ENCODE data around the gene GALNT12.

GALNT12 gene

DNA sequence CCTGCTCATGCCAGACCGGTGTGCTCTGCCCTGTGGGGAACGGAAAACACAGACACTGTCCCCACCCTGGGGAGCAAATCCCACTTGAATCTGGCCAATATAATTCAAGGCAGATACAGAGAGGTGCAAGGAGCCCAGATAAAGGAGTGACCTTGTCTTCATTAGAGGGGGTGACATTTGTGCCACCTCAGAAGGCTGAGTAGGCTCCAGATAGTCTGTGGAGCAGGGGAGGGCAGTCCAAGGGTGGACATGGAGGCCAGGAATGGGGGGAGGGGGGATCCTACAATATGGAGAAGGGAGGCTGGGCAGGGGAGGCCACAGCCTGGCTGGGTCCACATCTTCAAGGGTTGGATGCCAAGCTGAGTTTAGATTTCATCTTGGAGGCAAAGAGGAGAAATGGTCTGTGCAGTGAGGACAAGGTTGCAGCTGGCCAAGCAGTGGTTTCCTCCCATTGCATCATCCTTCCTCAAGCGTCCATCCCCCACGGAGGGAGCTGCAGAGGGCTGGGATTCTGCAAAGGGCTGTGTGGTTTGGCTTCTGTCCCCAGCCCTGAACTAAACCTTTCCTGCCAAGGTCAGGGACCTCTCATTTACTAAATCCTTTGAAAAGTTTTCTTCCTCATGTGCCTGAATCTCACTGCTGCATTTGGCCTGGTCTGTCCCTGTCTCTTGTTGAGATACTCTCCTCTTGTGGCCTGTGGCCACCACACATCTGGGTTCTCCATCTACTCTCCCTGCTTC lies 60.1 kb downstream of the GALNT12 start:
- Histone ChIP-seq H3K9me3 (ENCODE audit: low read length) (0 out of 2 replicates have a peak, but pooled peaks cover 3% of the 10 kb centered on the region), H3K9ac (ENCODE audit: low read length) (no peak overlapping the region), H3K4me2 (ENCODE audit: low read length) (no peak overlapping the region)

DNA sequence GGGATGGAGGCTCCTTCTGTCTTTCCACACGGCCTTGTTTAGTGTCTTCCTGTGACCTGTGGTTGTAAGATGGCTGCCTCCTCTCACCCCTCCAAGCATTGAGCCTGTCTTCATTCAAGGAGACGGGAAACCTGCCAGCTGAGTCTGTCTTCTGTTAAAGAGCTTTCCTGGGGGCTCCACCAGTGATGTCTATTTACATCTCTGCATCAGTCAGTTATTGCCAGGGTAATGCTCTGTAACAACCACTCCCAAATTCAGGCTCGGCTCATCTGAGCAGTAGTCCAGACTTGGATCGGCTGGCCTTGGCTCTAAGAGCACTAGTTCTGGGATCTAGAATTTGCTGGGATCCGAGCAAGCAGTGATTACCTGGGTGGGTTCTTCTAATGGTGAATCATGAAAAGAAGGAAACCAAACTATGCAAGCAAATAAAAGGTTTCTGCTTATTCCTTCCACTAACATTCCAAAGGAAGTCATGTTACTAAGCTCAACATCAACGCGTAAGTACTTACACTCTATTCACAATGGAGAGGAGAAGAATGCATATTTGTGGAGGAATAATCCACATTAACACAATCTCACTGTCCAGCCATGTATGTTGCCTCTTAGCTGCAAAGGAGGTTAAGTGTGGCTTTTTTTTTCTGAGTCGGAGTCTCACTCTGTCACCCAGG lies 61.7 kb downstream of the GALNT12 start:
- H3F3A ChIP-seq (ENCODE audit: insufficient read depth, low read length): no peaks in the 10 kb centered on the region
- H3K79me2 ChIP-seq (ENCODE audit: insufficient read depth, low read length): no peaks in the 10 kb centered on the region
- H3K9me2 ChIP-seq (ENCODE audit: low read depth, low read length): no peaks in the 10 kb centered on the region
- H4K20me1 ChIP-seq (ENCODE audit: insufficient read depth, low read length): no peaks in the 10 kb centered on the region
- H3K9me3 ChIP-seq (ENCODE audit: low read length): 0 out of 2 replicates have a peak, but pooled peaks cover 3% of the 10 kb centered on the region
- no peak for TF ChIP-seq EZH2 (IDR thresholded peaks at IDR 0.05; ENCODE audit: borderline replicate concordance, low read length)
- TF ChIP-seq, protein P1, sequence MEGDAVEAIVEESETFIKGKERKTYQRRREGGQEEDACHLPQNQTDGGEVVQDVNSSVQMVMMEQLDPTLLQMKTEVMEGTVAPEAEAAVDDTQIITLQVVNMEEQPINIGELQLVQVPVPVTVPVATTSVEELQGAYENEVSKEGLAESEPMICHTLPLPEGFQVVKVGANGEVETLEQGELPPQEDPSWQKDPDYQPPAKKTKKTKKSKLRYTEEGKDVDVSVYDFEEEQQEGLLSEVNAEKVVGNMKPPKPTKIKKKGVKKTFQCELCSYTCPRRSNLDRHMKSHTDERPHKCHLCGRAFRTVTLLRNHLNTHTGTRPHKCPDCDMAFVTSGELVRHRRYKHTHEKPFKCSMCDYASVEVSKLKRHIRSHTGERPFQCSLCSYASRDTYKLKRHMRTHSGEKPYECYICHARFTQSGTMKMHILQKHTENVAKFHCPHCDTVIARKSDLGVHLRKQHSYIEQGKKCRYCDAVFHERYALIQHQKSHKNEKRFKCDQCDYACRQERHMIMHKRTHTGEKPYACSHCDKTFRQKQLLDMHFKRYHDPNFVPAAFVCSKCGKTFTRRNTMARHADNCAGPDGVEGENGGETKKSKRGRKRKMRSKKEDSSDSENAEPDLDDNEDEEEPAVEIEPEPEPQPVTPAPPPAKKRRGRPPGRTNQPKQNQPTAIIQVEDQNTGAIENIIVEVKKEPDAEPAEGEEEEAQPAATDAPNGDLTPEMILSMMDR (IDR thresholded peaks at IDR 0.05; ENCODE audit: low read length): no peak
- no peak overlapping the region for H3K9ac ChIP-seq (ENCODE audit: low read length)
- H3K27ac ChIP-seq (ENCODE audit: low read depth, low read length, poor library complexity, severe bottlenecking): no peak overlapping the region
- peaks cover 8% of the 10 kb centered on the region for H3K27me3 ChIP-seq (ENCODE audit: insufficient read depth, low read length)
- no peak overlapping the region for H2AFZ ChIP-seq (ENCODE audit: low read length)
- no peak overlapping the region for H3K4me2 ChIP-seq (ENCODE audit: low read length)
- no peaks in the 10 kb centered on the region for H3K4me1 ChIP-seq (ENCODE audit: insufficient read depth, low read length, severe bottlenecking)
- no peaks in the 10 kb centered on the region; the same call in 1 of the 2 replicates for H3K36me3 ChIP-seq (ENCODE audit: insufficient read depth, low read length)
- no peak overlapping the region for H3K4me3 ChIP-seq (ENCODE audit: low read depth, low read length, poor library complexity, severe bottlenecking)

More for the DNA sequence above, 60.1 kb downstream of the GALNT12 start:
- H3K9me2 ChIP-seq (ENCODE audit: low read depth, low read length): no peaks in the 10 kb centered on the region
- peaks cover 8% of the 10 kb centered on the region for H3K27me3 ChIP-seq (ENCODE audit: insufficient read depth, low read length)
- no peaks in the 10 kb centered on the region for H3K79me2 ChIP-seq (ENCODE audit: insufficient read depth, low read length)
- no peak overlapping the region for H3K27ac ChIP-seq (ENCODE audit: low read depth, low read length, poor library complexity, severe bottlenecking)
- no peaks in the 10 kb centered on the region for H3F3A ChIP-seq (ENCODE audit: insufficient read depth, low read length)
- TF ChIP-seq, protein P1 (IDR thresholded peaks at IDR 0.05; ENCODE audit: low read length): no peak
- no peak for TF ChIP-seq EZH2 (IDR thresholded peaks at IDR 0.05; ENCODE audit: borderline replicate concordance, low read length)
- H3K36me3 ChIP-seq (ENCODE audit: insufficient read depth, low read length): no peaks in the 10 kb centered on the region; the same call in 1 of the 2 replicates
- H4K20me1 ChIP-seq (ENCODE audit: insufficient read depth, low read length): no peaks in the 10 kb centered on the region
- no peak overlapping the region for H2AFZ ChIP-seq (ENCODE audit: low read length)
- peaks cover 5% of the 10 kb centered on the region for H3K4me1 ChIP-seq (ENCODE audit: insufficient read depth, low read length, severe bottlenecking)
- H3K4me3 ChIP-seq (ENCODE audit: low read depth, low read length, poor library complexity, severe bottlenecking): no peak overlapping the region

DNA sequence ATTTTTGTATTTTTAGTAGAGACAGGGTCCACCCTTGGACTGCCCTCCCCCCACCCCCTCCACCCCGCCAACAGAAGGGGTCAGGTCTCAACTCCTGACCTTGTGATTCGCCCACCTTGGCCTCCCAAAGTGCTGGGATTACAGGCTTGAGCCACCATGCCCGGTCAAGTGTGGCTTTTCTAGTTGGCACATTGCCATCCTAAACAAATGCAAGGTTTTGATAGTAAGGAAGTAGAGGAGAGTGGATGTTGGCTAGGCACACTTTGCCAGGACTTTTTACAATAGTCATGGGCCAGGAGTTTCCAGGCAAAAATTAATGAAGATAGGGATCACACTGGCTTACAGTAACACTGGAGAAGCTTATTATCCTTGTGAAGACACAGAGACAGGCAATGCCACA lies 62.4 kb downstream of the GALNT12 start:
- H3K79me2 ChIP-seq (ENCODE audit: insufficient read depth, low read length): no peaks in the 10 kb centered on the region
- H3K27ac ChIP-seq (ENCODE audit: low read depth, low read length, poor library complexity, severe bottlenecking): no peak overlapping the region
- H2AFZ ChIP-seq (ENCODE audit: low read length): no peak overlapping the region
- H3K36me3 ChIP-seq (ENCODE audit: insufficient read depth, low read length): no peaks in the 10 kb centered on the region; the same call in 1 of the 2 replicates
- H3K4me2 ChIP-seq (ENCODE audit: low read length): no peak overlapping the region
- H3K9me2 ChIP-seq (ENCODE audit: low read depth, low read length): no peaks in the 10 kb centered on the region
- 0 out of 2 replicates have a peak, but pooled peaks cover 3% of the 10 kb centered on the region for H3K9me3 ChIP-seq (ENCODE audit: low read length)
- H3K9ac ChIP-seq (ENCODE audit: low read length): no peak overlapping the region
- TF ChIP-seq, protein P1 (IDR thresholded peaks at IDR 0.05; ENCODE audit: low read length): no peak
- TF ChIP-seq EZH2 (IDR thresholded peaks at IDR 0.05; ENCODE audit: borderline replicate concordance, low read length): no peak
- peaks cover 8% of the 10 kb centered on the region for H3K27me3 ChIP-seq (ENCODE audit: insufficient read depth, low read length)
- H4K20me1 ChIP-seq (ENCODE audit: insufficient read depth, low read length): no peaks in the 10 kb centered on the region
- no peak overlapping the region for H3K4me3 ChIP-seq (ENCODE audit: low read depth, low read length, poor library complexity, severe bottlenecking)
- no peaks in the 10 kb centered on the region for H3F3A ChIP-seq (ENCODE audit: insufficient read depth, low read length)
- H3K4me1 ChIP-seq (ENCODE audit: insufficient read depth, low read length, severe bottlenecking): no peaks in the 10 kb centered on the region
